GM12891 (cell line): Measurements from ENCODE around the gene TMC7.

Experiments used
- DNase-seq: peaks from one replicate; pipeline ENCODE4 v3.0.0; 2011; ENCODE audit warnings: low spot score; ENCODE audit not compliant: insufficient read length
- FAIRE-seq: peaks from 2 replicates; lab custom pipeline; 2011; peaks lifted over from hg19 to GRCh38; lab: Jason Lieb, UNC
- PAX5 ChIP-seq: IDR thresholded peaks from 2 replicates; pipeline ENCODE4 v1.6.1; 2011; ENCODE audit warnings: low read length, moderate library complexity, mild to moderate bottlenecking; ENCODE audit not compliant: insufficient read depth, severe bottlenecking
- POLR2A ChIP-seq: IDR thresholded peaks from 2 replicates; pipeline ENCODE4 v1.6.1; 2011; ENCODE audit warnings: low read depth, low read length, control low read depth
- POLR2AphosphoS5 ChIP-seq: IDR thresholded peaks from 2 replicates; pipeline ENCODE4 v1.6.1; 2011; ENCODE audit warnings: low read depth, low read length, control low read depth
- POU2F2 ChIP-seq: IDR thresholded peaks from 2 replicates; pipeline ENCODE4 v1.6.1; 2011; ENCODE audit warnings: low read depth, mild to moderate bottlenecking, control low read depth, low read length, moderate library complexity
- SPI1 ChIP-seq: IDR thresholded peaks from 2 replicates; pipeline ENCODE4 v1.6.1; 2011; ENCODE audit warnings: low read depth, low read length, control low read depth
- TAF1 ChIP-seq: IDR thresholded peaks from 2 replicates; pipeline ENCODE4 v1.6.1; 2011; ENCODE audit warnings: low read depth, low read length, control low read depth

TMC7 gene

GRCh38 chr16:19067349-19068236 is 83.9 kb downstream of the TMC7 start, which contains the start of gene COQ7:
COQ7 (plus strand) TSS chr16:19067614; CDS start chr16:19067665, 51 bp downstream.
- TF ChIP-seq POLR2A (peak; percentile 62), PAX5 (peak; percentile 51), SPI1 (peak; percentile 26; the same call in 1 of the 2 replicates), POU2F2 (peak; percentile 49; the same call in 1 of the 2 replicates), POLR2AphosphoS5 (no peak), TAF1 (no peak)
- peak; percentile 96 for FAIRE-seq
- DNase-seq = peak; percentile 91

- no peak for DNase-seq
- TF ChIP-seq POLR2AphosphoS5 (no peak), TAF1 (no peak), POLR2A (no peak)
- FAIRE-seq = no peak
Measured at GRCh38 chr16:19068237-19068815, 84.6 kb downstream of the TMC7 start.

GRCh38 chr16:19071811-19072777 is 88.4 kb downstream of the TMC7 start:
- DNase-seq = peak; percentile 22
- no peak for TF ChIP-seq POLR2A
- FAIRE-seq = peak; percentile 89

GRCh38 chr16:19073344-19073743 is 89.6 kb downstream of the TMC7 start:
- FAIRE-seq = no peak
- DNase-seq = no peak
- TF ChIP-seq PAX5 = no peak
- no peak for TF ChIP-seq SPI1
- TF ChIP-seq TAF1 = no peak
- TF ChIP-seq POLR2A = no peak
- no peak for TF ChIP-seq POU2F2
- no peak for TF ChIP-seq POLR2AphosphoS5

GRCh38 chr16:19073863-19074262 is 90.1 kb downstream of the TMC7 start:
- no peak for TF ChIP-seq POLR2AphosphoS5
- TF ChIP-seq PAX5 = no peak
- no peak for TF ChIP-seq POLR2A
- TF ChIP-seq POU2F2 = no peak
- no peak for TF ChIP-seq TAF1
- no peak for TF ChIP-seq SPI1
- DNase-seq (no peak), FAIRE-seq (no peak)

- FAIRE-seq (no peak), DNase-seq (no peak)
- TF ChIP-seq POLR2AphosphoS5 (no peak), PAX5 (no peak), POLR2A (no peak)
Measured at GRCh38 chr16:19075511-19075910, 91.8 kb downstream of the TMC7 start.

- DNase-seq (no peak), FAIRE-seq (no peak)
- TF ChIP-seq POLR2A (no peak), SPI1 (no peak), POLR2AphosphoS5 (no peak), TAF1 (no peak), PAX5 (no peak), POU2F2 (no peak)
Measured at GRCh38 chr16:19077879-19078278, 94.1 kb downstream of the TMC7 start.

- no peak for FAIRE-seq
Measured at GRCh38 chr16:19083670-19084069, 99.9 kb downstream of the TMC7 start.

GRCh38 chr16:19084139-19084538 is 100.4 kb downstream of the TMC7 start:
- FAIRE-seq = no peak
- no peak for DNase-seq
- TF ChIP-seq PAX5 (no peak), POU2F2 (no peak)

More at GRCh38 chr16:19083670-19084069, 99.9 kb downstream of the TMC7 start:
- no peak for TF ChIP-seq TAF1
- no peak for TF ChIP-seq SPI1
- no peak for TF ChIP-seq POU2F2
- no peak for TF ChIP-seq POLR2A
- TF ChIP-seq PAX5 = no peak
- TF ChIP-seq POLR2AphosphoS5 = no peak
- no peak for DNase-seq

GRCh38 chr16:19084879-19085278 is 101.1 kb downstream of the TMC7 start:
- DNase-seq (no peak), FAIRE-seq (no peak)
- TF ChIP-seq POLR2AphosphoS5 (no peak), POU2F2 (no peak), PAX5 (no peak), POLR2A (no peak), TAF1 (no peak), SPI1 (no peak)
